ENCODE measurements around the gene FMNL2. TPM values are rescaled to one million over a fixed set of nuclear protein-coding genes. Genes with fewer than 3 reads are reported as not detected.

FMNL2 gene
- total RNA-seq, 2 donors from 2014 or later = 35.5 to 45.0 TPM

DNA sequence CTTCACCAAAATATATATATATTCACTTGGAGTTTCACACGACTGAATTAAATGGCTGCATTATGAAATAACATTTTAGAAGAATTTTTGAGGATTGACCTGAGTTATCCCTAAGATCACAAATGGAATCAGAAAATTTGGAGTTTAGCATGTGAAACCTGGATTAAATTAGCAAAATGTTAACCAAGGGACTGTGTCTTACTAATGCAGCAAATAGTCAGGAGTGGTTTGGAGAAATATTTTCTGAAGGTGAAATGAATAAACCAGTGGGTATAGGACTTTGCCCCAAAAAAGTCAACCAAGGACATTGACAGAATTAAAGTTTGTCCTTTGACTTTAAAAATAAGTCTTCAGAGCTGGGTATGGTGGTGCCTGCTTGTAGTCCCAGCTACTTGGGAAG, 271.1 kb downstream of the FMNL2 start:
- intact Hi-C loops (cut with DNase I) = no loop called here
- DNase-seq (ENCODE audit: low spot score) = no peak

DNA sequence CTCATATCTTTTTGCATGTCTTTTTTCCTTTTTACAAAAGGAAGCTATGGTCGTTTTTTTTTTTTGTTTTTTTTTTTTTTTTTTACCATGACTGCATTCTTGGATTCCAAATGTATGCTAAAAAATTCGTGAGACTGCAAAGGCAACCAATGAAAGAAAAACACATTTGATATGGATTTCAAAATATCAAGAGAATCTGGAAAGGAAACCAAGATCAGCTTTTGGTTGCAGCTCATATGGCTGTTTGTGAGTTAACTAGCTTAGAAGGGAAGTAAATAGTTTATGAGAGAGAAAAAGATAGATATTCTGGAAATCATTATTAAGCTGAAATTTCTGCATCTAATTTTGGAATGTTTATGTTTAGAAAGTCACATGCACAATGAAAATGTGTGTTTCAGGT, 272.0 kb downstream of the FMNL2 start:
- DNase-seq (ENCODE audit: low spot score) = no peak
- intact Hi-C loops (cut with DNase I) = no loop called here

- DNase-seq (ENCODE audit: low spot score) = no peak
- intact Hi-C loops (cut with DNase I) = no loop called here
Observed at GRCh38 chr2:152607793-152608300, 272.9 kb downstream of the FMNL2 start.

- DNase-seq (ENCODE audit: low spot score) = no peak
- intact Hi-C loops (cut with DNase I) = no loop called here
Observed at GRCh38 chr2:152609154-152609553, 274.2 kb downstream of the FMNL2 start.

- intact Hi-C loops (cut with DNase I) = no loop called here
- DNase-seq (ENCODE audit: low spot score) = no peak
Observed at GRCh38 chr2:152609699-152610098, 274.7 kb downstream of the FMNL2 start.

DNA sequence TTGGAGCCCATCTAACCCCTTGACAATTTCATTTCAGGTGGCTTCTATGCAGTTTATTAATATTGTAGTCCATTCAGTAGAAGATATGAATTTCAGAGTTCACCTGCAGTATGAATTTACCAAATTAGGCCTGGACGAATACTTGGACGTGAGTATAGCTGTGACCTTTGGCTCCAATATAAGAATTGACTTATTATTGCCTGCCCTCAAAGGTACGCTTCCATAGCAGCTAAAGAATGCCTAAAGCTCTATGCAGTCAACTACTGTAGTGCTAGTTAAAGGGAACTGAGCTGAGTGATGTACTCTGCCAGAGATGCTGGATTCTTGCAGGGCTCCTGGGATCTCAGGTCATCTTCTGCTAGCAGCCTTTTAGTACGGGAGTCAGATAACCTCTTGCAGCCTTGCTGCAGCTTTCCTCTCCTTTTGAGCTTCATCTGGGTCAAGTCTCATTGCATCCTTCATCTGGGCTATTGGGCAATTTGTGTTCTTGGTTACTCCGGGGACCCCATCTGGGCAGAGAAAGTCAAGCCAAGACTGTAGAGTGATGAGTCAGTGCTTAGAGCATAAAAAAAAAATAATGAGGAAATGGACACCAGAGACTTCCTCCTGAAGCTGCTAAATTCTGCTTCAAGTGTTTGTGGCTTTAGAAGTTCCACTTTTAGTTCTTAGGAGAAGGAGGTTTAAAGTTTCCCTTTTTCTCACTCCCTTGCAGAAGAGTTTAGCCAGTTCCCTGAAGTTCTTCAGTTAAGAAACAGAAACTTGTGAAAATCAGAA, 276.7 kb downstream of the FMNL2 start:
- no peak for DNase-seq (ENCODE audit: low spot score)
- intact Hi-C loops (cut with DNase I) = no loop called here

DNA sequence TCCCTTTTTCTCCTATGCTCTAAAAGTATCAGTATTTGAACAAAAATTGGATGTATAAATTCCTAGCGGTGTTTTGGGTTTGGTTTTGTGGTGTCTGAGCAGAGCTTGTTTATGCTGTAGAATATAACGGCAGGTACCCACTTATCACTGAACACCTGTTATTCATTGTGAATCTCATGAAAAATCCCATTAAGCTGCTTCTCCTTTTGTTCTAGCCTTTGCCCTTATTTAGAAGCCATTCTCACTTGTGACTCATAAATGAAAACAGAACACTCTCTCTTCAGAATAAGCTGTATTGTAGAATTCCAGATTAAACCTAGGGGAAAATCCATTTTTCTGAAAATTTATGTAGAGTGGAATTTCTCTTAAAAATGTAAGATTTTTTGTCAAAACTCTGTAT, 278.3 kb downstream of the FMNL2 start:
- no peak for DNase-seq (ENCODE audit: low spot score)
- intact Hi-C loops (cut with DNase I) = no loop called here

GRCh38 chr2:152615177-152615576, 280.2 kb downstream of the FMNL2 start:
- intact Hi-C loops (cut with DNase I) = no loop called here
- DNase-seq (ENCODE audit: low spot score) = no peak

GRCh38 chr2:152617456-152618192, 282.6 kb downstream of the FMNL2 start:
- DNase-seq (ENCODE audit: low spot score) = no peak
- intact Hi-C loops (cut with DNase I) = no loop called here

DNA sequence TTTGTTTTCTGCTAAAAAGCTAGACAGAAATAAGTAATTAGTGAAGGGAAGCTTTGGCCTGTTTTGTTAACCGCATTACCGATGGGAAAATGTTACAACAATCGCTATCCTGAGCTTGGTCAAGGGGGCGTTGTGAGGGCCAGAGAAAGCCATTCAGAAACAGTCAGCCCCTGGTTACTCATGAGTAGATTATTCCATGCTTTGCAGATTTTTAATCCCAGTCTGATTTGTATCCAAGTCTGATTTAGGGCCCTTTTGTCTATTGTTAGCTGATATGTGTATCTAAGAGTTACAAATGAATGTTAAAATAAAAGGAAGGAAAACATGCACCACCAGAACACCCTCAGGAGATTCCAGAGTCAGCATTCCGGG, 283.2 kb downstream of the FMNL2 start:
- intact Hi-C loops (cut with DNase I) = no loop called here
- no peak for DNase-seq (ENCODE audit: low spot score)

DNA sequence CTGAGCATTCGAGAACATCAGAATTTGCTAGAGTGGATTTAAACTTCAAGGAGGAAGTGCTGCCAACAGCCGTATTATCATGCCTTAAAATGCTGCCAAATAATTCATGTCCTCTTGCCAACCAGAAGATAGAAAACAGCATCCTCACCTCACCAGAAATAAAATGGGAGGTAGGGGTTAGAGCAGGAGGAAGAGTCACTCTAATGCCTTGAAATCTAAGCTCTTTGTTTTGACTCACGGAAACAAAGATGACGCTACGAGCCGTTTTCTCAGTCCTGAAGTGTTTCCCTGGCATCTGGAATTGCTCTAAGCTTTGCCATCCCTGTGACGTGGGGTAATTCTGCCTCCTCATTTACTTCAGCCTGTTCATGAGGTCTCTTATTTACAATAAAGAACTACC, 285.2 kb downstream of the FMNL2 start:
- DNase-seq (ENCODE audit: low spot score) = no peak

DNA sequence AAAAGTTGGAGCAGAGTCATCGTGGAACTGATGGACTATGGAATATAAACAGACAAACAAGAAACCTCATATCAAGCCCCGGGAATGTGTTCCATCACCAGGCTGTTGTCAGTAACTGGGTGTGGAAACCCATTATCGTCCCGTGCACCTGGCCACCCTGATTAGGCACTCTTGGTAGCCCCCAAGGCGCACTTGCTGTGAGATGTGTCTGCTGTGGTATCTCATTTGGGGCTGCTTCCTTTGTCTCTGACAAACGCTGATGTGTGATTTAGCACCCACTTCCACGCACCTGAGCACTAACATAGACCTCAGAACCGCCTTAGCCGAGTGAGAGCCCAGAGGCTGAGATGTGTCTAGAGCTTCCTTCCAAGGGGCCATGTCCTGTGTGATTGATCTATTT, 286.0 kb downstream of the FMNL2 start:
- no peak for DNase-seq (ENCODE audit: low spot score)
- intact Hi-C loops (cut with DNase I) = loop anchor here (5.0 to 10.0 kb wide), 2 partner anchors 286 to 434 kb away; partner anchors contain the start of gene FMNL2 (in 1 of the 2)

More for the DNA sequence above, 285.2 kb downstream of the FMNL2 start:
- intact Hi-C loops (cut with DNase I) = loop anchor here (5.0 to 10.0 kb wide), 2 partner anchors 285 to 433 kb away; partner anchors contain the start of gene FMNL2 (in 1 of the 2)

GRCh38 chr2:152622219-152622618, 287.2 kb downstream of the FMNL2 start:
- intact Hi-C loops (cut with DNase I) = loop anchor here (5.0 to 10.0 kb wide), 2 partner anchors 287 to 435 kb away; partner anchors contain the start of gene FMNL2 (in 1 of the 2)

GRCh38 chr2:152623076-152623740, 288.2 kb downstream of the FMNL2 start:
- no peak for DNase-seq (ENCODE audit: low spot score)
- intact Hi-C loops (cut with DNase I) = loop anchor here (5.0 to 10.0 kb wide), 2 partner anchors 288 to 436 kb away; partner anchors contain the start of gene FMNL2 (in 1 of the 2)

More at GRCh38 chr2:152622219-152622618, 287.2 kb downstream of the FMNL2 start:
- DNase-seq (ENCODE audit: low spot score) = no peak

DNA sequence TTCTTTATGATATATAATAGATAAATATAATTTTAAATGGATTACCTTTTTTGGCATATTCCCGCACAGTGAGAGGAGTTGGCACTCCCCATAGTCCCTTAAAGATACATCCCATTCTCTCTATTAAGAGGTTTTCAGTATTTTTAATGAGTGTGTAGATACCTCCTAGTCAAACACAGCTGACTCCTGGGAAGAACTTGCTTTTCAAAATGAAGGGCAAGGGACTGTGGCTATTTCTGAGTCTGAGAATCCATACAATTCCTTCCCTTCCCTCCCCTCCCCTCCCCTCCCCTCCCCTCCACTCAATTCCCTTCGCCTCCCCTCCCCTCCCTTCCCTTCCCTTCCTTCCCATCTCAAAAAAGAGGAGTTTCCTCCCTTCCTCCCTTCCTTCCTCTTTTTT, 288.8 kb downstream of the FMNL2 start:
- DNase-seq (ENCODE audit: low spot score) = no peak
- intact Hi-C loops (cut with DNase I) = loop anchor here (5.0 to 10.0 kb wide), 2 partner anchors 289 to 436 kb away; partner anchors contain the start of gene FMNL2 (in 1 of the 2)

DNA sequence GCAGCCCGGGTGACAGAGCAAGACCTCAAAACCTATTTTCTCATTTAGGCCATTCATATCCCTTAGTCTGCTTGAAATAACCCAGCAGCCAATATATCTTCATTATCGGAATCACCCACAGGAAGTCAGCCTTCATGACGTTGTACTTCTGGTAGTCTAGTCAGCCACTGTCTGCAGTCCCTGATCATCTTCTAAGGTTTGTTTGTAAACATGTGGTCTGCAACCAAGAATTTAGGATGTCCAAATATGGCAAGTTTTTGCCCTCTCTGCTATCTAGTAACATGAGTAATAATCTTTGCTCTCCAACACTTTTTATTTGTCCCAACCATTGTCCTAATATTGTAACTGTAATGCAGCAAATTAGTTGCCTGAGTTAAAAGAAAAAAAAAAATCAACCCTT, 289.8 kb downstream of the FMNL2 start:
- DNase-seq (ENCODE audit: low spot score) = no peak
- intact Hi-C loops (cut with DNase I) = loop anchor here (5.0 to 10.0 kb wide), 2 partner anchors 290 to 438 kb away; partner anchors contain the start of gene FMNL2 (in 1 of the 2)

DNA sequence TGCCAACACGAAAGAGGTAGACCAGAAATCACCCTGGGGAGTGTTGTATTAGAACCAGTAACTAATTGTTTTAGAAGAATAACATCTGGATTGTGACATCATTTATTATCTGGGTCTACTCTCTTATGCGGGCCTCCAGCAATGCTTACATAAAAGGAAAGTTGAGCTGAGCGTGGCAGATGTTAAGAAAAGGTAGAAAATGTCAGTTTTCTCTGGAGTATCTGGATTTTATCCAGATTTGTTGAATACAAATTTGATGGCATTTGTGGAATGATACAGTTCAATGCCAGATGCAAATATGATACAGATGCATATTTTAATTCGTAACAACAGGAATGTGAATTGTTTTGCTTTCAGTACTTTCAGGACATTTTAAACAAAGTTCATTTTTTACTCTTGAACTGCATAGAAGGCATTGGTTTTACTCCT, 292.0 kb downstream of the FMNL2 start:
- no peak for DNase-seq (ENCODE audit: low spot score)
- intact Hi-C loops (cut with DNase I) = loop anchor here in 1 of 2 donors (10.0 kb wide), 1 partner anchor 292 kb away; the partner anchor contains the start of gene FMNL2

- intact Hi-C loops (cut with DNase I) = loop anchor here in 1 of 2 donors (10.0 kb wide), 1 partner anchor 293 kb away; the partner anchor contains the start of gene FMNL2
- no peak for DNase-seq (ENCODE audit: low spot score)
Observed at GRCh38 chr2:152627351-152627957, 292.5 kb downstream of the FMNL2 start.

DNA sequence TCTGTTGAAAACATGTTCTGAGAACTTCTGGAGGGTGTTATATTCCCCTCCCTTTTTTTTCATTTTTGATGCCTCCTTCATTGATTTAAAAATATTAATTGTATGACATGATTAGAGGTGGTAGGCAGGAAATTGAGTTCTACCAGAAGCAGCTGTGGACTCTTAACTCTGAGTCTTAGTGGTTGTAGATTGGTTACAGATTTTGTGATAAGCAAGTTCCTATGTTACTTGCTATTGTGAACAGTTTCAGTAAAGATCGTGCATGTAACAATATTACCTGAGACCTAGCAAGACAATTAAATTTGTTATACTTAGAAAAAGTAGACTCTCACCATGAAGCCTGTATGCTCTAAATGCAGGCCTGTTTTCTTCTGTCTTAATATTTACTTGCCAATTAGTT, 294.2 kb downstream of the FMNL2 start:
- intact Hi-C loops (cut with DNase I) = loop anchor here in 1 of 2 donors (10.0 kb wide), 1 partner anchor 294 kb away; the partner anchor contains the start of gene FMNL2
- DNase-seq (ENCODE audit: low spot score) = no peak

All from posterior vena cava (tissue), 2 donors.